A673 (cell line): ENCODE measurements around the gene OR13C8.

Experiments used
- EZH2 ChIP-seq: fragments of 200-600 bp; sonication (generic); IDR thresholded peaks from 2 replicates; pipeline ENCODE4 v1.6.1; 2017; ENCODE audit warnings: borderline replicate concordance, low read depth, mild to moderate bottlenecking, mixed read lengths, antibody characterized with exemption, low read length; ENCODE audit not compliant: poor library complexity, severe bottlenecking
- TF ChIP-seq, protein P1 (sequence below): fragments of 300-800, 200-600 bp; sonication (generic); conservative IDR thresholded peaks from 2 replicates; pipeline ENCODE4 v1.5.1; 2017; ENCODE audit warnings: low read depth, mild to moderate bottlenecking, antibody characterized with exemption, low read length, moderate library complexity, mixed read lengths

DNA sequence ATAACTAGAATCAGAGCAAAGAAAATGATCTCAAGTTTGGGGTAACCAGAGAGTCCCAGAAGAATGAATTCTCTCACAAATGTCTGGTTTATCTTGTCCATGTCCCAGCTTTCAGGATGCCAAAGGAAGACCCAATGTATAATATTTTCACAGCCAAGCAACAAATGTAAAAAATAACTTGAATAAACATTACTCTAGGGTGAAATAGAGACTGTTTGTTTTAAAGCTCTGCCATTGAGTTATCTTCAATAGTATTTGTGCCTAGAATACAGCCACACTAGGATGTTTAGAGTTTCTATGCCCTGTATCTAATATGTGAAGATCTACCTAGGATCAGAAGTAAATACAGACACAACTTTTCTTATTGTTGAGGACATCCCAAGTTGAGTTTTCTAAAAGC, 41.9 kb upstream of the OR13C8 start, which contains the start of gene OR13C4:
- TF ChIP-seq, protein P1, sequence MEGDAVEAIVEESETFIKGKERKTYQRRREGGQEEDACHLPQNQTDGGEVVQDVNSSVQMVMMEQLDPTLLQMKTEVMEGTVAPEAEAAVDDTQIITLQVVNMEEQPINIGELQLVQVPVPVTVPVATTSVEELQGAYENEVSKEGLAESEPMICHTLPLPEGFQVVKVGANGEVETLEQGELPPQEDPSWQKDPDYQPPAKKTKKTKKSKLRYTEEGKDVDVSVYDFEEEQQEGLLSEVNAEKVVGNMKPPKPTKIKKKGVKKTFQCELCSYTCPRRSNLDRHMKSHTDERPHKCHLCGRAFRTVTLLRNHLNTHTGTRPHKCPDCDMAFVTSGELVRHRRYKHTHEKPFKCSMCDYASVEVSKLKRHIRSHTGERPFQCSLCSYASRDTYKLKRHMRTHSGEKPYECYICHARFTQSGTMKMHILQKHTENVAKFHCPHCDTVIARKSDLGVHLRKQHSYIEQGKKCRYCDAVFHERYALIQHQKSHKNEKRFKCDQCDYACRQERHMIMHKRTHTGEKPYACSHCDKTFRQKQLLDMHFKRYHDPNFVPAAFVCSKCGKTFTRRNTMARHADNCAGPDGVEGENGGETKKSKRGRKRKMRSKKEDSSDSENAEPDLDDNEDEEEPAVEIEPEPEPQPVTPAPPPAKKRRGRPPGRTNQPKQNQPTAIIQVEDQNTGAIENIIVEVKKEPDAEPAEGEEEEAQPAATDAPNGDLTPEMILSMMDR = no peak
- no peak for TF ChIP-seq EZH2
